GM18861 (cell line): Measurements from ENCODE around the gene ATXN10.
"Not testable (repeated sequence)": the region's sequence is repeated elsewhere in the genome, so short reads cannot be mapped to it uniquely, and the experiment has no call there.

ENCODE experiments used
- ATAC-seq: cut with Tn5 transposase; IDR thresholded peaks from one replicate; pipeline ENCODE4 v1.9.1; 2021; ENCODE audit not compliant: unreplicated experiment

ATXN10 gene

GRCh38 chr22:45707605-45708004 is 36.0 kb downstream of the ATXN10 start:
- no peak for ATAC-seq

- ATAC-seq, result no peak
These were observed 36.5 kb downstream of the ATXN10 start for GRCh38 chr22:45708145-45708544.

GRCh38 chr22:45709060-45709739 is 37.6 kb downstream of the ATXN10 start:
- ATAC-seq, result no peak

GRCh38 chr22:45709866-45710265 is 38.2 kb downstream of the ATXN10 start:
- no peak for ATAC-seq

- no peak for ATAC-seq
These were observed 38.8 kb downstream of the ATXN10 start for GRCh38 chr22:45710469-45710868.

- not testable (repeated sequence) for ATAC-seq
These were observed 42.8 kb downstream of the ATXN10 start for GRCh38 chr22:45714390-45714789.

- no peak for ATAC-seq
These were observed 46.2 kb downstream of the ATXN10 start for GRCh38 chr22:45717789-45718188.

GRCh38 chr22:45718391-45718790 is 46.8 kb downstream of the ATXN10 start:
- ATAC-seq, result no peak

- no peak for ATAC-seq
These were observed 49.3 kb downstream of the ATXN10 start for GRCh38 chr22:45720839-45721378.

GRCh38 chr22:45722006-45722405 is 50.4 kb downstream of the ATXN10 start:
- no peak for ATAC-seq

- no peak for ATAC-seq
These were observed 54.4 kb downstream of the ATXN10 start for GRCh38 chr22:45726081-45726480.

- ATAC-seq, result no peak
These were observed 59.6 kb downstream of the ATXN10 start for GRCh38 chr22:45731041-45731797.

GRCh38 chr22:45731798-45732495 is 60.3 kb downstream of the ATXN10 start:
- no peak for ATAC-seq

- no peak for ATAC-seq
These were observed 63.6 kb downstream of the ATXN10 start for GRCh38 chr22:45735273-45735672.

GRCh38 chr22:45738206-45738605 is 66.6 kb downstream of the ATXN10 start:
- ATAC-seq, result no peak

GRCh38 chr22:45740236-45740635 is 68.6 kb downstream of the ATXN10 start:
- ATAC-seq, result no peak

- ATAC-seq, result no peak
These were observed 71.3 kb downstream of the ATXN10 start for GRCh38 chr22:45742866-45743450.

GRCh38 chr22:45743687-45744086 is 72.1 kb downstream of the ATXN10 start:
- no peak for ATAC-seq

GRCh38 chr22:45744442-45744841 is 72.8 kb downstream of the ATXN10 start:
- no peak for ATAC-seq

- no peak for ATAC-seq
These were observed 79.0 kb downstream of the ATXN10 start for GRCh38 chr22:45750626-45751025.

- ATAC-seq, result no peak
These were observed 80.4 kb downstream of the ATXN10 start for GRCh38 chr22:45752036-45752435.
